ENCODE measurements around the gene CGB8.
"Not testable (repeated sequence)": the region's sequence is repeated elsewhere in the genome, so short reads cannot be mapped to it uniquely, and the experiment has no call there.

DNA sequence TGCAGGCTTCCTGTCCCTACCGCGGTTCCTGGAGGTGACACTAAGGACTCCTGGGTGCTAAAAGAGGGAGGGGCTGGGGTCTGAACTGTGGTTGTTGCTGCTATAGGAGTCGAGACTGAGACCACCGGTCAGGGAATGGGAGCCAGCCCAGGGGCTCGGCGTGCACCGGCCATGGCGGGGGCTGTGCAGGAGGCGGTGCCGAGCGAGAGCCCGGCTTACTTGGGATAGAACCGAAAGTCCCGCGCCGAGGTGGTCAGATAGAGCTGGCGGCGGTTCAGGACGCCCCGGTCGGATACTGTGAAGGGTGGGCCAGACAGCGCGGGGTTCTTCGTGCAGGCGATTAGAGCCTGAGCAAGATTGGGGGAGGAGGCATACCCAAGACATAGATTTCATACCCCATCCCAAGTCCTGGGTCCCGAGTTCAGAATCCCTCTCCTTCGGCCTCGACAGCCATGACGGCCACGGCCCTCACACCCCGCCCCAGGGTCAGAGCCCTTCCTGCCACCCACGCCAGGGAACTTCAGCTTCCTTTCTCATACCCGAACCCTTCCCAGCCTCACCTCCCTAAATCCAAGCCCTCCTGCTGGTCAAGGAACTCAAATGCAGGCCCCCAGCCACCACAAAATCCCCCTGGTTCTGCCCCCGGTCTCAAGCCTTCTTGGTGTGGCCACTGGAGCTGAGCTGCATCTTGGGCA is 8.1 kb upstream of the CGB8 start:
- TF ChIP-seq, protein P1, sequence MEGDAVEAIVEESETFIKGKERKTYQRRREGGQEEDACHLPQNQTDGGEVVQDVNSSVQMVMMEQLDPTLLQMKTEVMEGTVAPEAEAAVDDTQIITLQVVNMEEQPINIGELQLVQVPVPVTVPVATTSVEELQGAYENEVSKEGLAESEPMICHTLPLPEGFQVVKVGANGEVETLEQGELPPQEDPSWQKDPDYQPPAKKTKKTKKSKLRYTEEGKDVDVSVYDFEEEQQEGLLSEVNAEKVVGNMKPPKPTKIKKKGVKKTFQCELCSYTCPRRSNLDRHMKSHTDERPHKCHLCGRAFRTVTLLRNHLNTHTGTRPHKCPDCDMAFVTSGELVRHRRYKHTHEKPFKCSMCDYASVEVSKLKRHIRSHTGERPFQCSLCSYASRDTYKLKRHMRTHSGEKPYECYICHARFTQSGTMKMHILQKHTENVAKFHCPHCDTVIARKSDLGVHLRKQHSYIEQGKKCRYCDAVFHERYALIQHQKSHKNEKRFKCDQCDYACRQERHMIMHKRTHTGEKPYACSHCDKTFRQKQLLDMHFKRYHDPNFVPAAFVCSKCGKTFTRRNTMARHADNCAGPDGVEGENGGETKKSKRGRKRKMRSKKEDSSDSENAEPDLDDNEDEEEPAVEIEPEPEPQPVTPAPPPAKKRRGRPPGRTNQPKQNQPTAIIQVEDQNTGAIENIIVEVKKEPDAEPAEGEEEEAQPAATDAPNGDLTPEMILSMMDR (IDR thresholded peaks at IDR 0.05; ENCODE audit: low read length): not testable (repeated sequence)
- TF ChIP-seq EZH2 (IDR thresholded peaks at IDR 0.05; ENCODE audit: borderline replicate concordance, low read length): not testable (repeated sequence)

Measured in OCI-LY1 (cell line).